Activated T-cell treated with anti-CD3 and anti-CD28 coated beads, Interleukin-2, amount 50 U/mL, for 24 hours (primary cell): ENCODE results near the gene HOXA4.

Experiments used
- DNase-seq: peaks from one replicate; pipeline ENCODE4 v3.0.0-alpha.2; 2020
- H3K27ac Mint-ChIP-seq: 2 replicates; pipeline ENCODE4 v1.8.0; 2020; ENCODE audit warnings: mild to moderate bottlenecking, mixed read lengths
- H3K27me3 Mint-ChIP-seq: 2 replicates; pipeline ENCODE4 v1.8.0; 2020; ENCODE audit warnings: mixed read lengths
- H3K36me3 Mint-ChIP-seq: 2 replicates; pipeline ENCODE4 v1.8.0; 2020; ENCODE audit warnings: low read depth, mixed read lengths
- H3K4me1 Mint-ChIP-seq: 2 replicates; pipeline ENCODE4 v1.8.0; 2020; ENCODE audit warnings: low read depth, mixed read lengths
- H3K4me3 Mint-ChIP-seq: 2 replicates; pipeline ENCODE4 v1.8.0; 2020; ENCODE audit warnings: mild to moderate bottlenecking, moderate library complexity, mixed read lengths
- H3K9me3 Mint-ChIP-seq: 2 replicates; pipeline ENCODE4 v1.8.0; 2020; ENCODE audit warnings: mixed read lengths

The HOXA4 gene

GRCh38 chr7:27117887-27118491 lies 12.6 kb downstream of the HOXA4 start:
- Mint-ChIP-seq H3K4me1 (no peaks in the 10 kb centered on the region), H3K27me3 (peaks cover 24% of the 10 kb centered on the region), H3K27ac (no peak overlapping the region), H3K4me3 (no peak overlapping the region), H3K9me3 (no peaks in the 10 kb centered on the region), H3K36me3 (no peaks in the 10 kb centered on the region)
- DNase-seq, result no peak

- Mint-ChIP-seq H3K9me3 (no peaks in the 10 kb centered on the region), H3K27me3 (peaks cover 26% of the 10 kb centered on the region), H3K4me1 (no peaks in the 10 kb centered on the region), H3K36me3 (no peaks in the 10 kb centered on the region), H3K27ac (no peak overlapping the region), H3K4me3 (no peak overlapping the region)
- no peak for DNase-seq
Observed at GRCh38 chr7:27116962-27117886, 13.3 kb downstream of the HOXA4 start.

- Mint-ChIP-seq H3K4me1 (no peaks in the 10 kb centered on the region), H3K9me3 (no peaks in the 10 kb centered on the region), H3K4me3 (no peak overlapping the region), H3K27ac (no peak overlapping the region), H3K36me3 (no peaks in the 10 kb centered on the region), H3K27me3 (peaks cover 34% of the 10 kb centered on the region)
- no peak for DNase-seq
Observed at GRCh38 chr7:27116031-27116961, 14.3 kb downstream of the HOXA4 start.

- H3K27me3 Mint-ChIP-seq, result peaks cover 37% of the 10 kb centered on the region
- H3K4me3 Mint-ChIP-seq, result no peak overlapping the region
- DNase-seq, result no peak
- H3K36me3 Mint-ChIP-seq, result no peaks in the 10 kb centered on the region
- no peaks in the 10 kb centered on the region for H3K9me3 Mint-ChIP-seq
- H3K27ac Mint-ChIP-seq, result no peak overlapping the region
- H3K4me1 Mint-ChIP-seq, result no peaks in the 10 kb centered on the region
Observed at GRCh38 chr7:27115221-27116026, 15.1 kb downstream of the HOXA4 start.

- H3K4me1 Mint-ChIP-seq, result no peaks in the 10 kb centered on the region
- no peak overlapping the region for H3K27ac Mint-ChIP-seq
- peaks cover 39% of the 10 kb centered on the region for H3K27me3 Mint-ChIP-seq
- no peak for DNase-seq
- H3K4me3 Mint-ChIP-seq, result no peak overlapping the region
- H3K36me3 Mint-ChIP-seq, result no peaks in the 10 kb centered on the region
- H3K9me3 Mint-ChIP-seq, result no peaks in the 10 kb centered on the region
Observed at GRCh38 chr7:27114881-27115220, 15.7 kb downstream of the HOXA4 start.

GRCh38 chr7:27113991-27114769 lies 16.4 kb downstream of the HOXA4 start:
- Mint-ChIP-seq H3K9me3 (no peaks in the 10 kb centered on the region), H3K36me3 (no peaks in the 10 kb centered on the region), H3K27me3 (peaks cover 44% of the 10 kb centered on the region), H3K4me1 (no peaks in the 10 kb centered on the region), H3K4me3 (no peak overlapping the region), H3K27ac (no peak overlapping the region)
- no peak for DNase-seq

- Mint-ChIP-seq H3K36me3 (no peaks in the 10 kb centered on the region), H3K9me3 (no peaks in the 10 kb centered on the region), H3K4me3 (no peak overlapping the region), H3K4me1 (no peaks in the 10 kb centered on the region), H3K27ac (no peak overlapping the region), H3K27me3 (peaks cover 42% of the 10 kb centered on the region)
- DNase-seq, result no peak
Observed at GRCh38 chr7:27112955-27113949, 17.3 kb downstream of the HOXA4 start.

GRCh38 chr7:27112361-27112760 lies 18.2 kb downstream of the HOXA4 start:
- H3K36me3 Mint-ChIP-seq, result no peaks in the 10 kb centered on the region
- no peak overlapping the region for H3K27ac Mint-ChIP-seq
- peaks cover 36% of the 10 kb centered on the region for H3K27me3 Mint-ChIP-seq
- H3K9me3 Mint-ChIP-seq, result no peaks in the 10 kb centered on the region
- no peaks in the 10 kb centered on the region for H3K4me1 Mint-ChIP-seq
- H3K4me3 Mint-ChIP-seq, result no peak overlapping the region
- DNase-seq, result no peak

GRCh38 chr7:27111751-27112277 lies 18.7 kb downstream of the HOXA4 start:
- Mint-ChIP-seq H3K36me3 (no peaks in the 10 kb centered on the region), H3K27ac (no peak overlapping the region), H3K4me3 (no peak overlapping the region), H3K9me3 (no peaks in the 10 kb centered on the region), H3K4me1 (no peaks in the 10 kb centered on the region), H3K27me3 (peaks cover 36% of the 10 kb centered on the region)
- DNase-seq, result no peak

- no peaks in the 10 kb centered on the region for H3K36me3 Mint-ChIP-seq
- H3K9me3 Mint-ChIP-seq, result no peaks in the 10 kb centered on the region
- H3K4me1 Mint-ChIP-seq, result no peaks in the 10 kb centered on the region
- no peak overlapping the region for H3K27ac Mint-ChIP-seq
- peaks cover 32% of the 10 kb centered on the region for H3K27me3 Mint-ChIP-seq
- DNase-seq, result no peak
- no peak overlapping the region for H3K4me3 Mint-ChIP-seq
Observed at GRCh38 chr7:27111042-27111750, 19.4 kb downstream of the HOXA4 start.

- Mint-ChIP-seq H3K36me3 (no peaks in the 10 kb centered on the region), H3K9me3 (no peaks in the 10 kb centered on the region), H3K4me3 (no peak overlapping the region), H3K4me1 (no peaks in the 10 kb centered on the region), H3K27ac (no peak overlapping the region), H3K27me3 (peaks cover 37% of the 10 kb centered on the region)
- no peak for DNase-seq
Observed at GRCh38 chr7:27110186-27111031, 20.1 kb downstream of the HOXA4 start.
